ENCODE measurements around the gene CPLANE1. TPM values are rescaled to one million over a fixed set of nuclear protein-coding genes. Genes with fewer than 3 reads are reported as not detected.

CPLANE1 gene
- total RNA-seq, 1 donor from 2014 or later, result 21.8 TPM

GRCh38 chr5:37075399-37075950 lies 173.7 kb downstream of the CPLANE1 start:
- Histone ChIP-seq H3K4me2 (ENCODE audit: low read length) (no peak overlapping the region), H3K9me3 (ENCODE audit: insufficient read depth, low read depth, low read length) (no peaks in the 10 kb centered on the region), H3K36me3 (ENCODE audit: insufficient read depth, low read length) (peaks cover 8% of the 10 kb centered on the region), H3K27ac (ENCODE audit: low read depth, low read length) (no peak overlapping the region), H3K27me3 (ENCODE audit: insufficient read depth, low read length) (no peaks in the 10 kb centered on the region), H4K20me1 (ENCODE audit: insufficient read depth, low read length) (no peaks in the 10 kb centered on the region), H3K4me3 (ENCODE audit: insufficient read depth, low read depth, low read length) (no peak overlapping the region), H3K4me1 (ENCODE audit: insufficient read depth, low read length) (peaks cover 16% of the 10 kb centered on the region), H2AFZ (ENCODE audit: low read depth, low read length) (no peak overlapping the region), H3K9ac (ENCODE audit: low read length) (no peak overlapping the region), H3K79me2 (ENCODE audit: insufficient read depth, low read length) (no peaks in the 10 kb centered on the region)
- TF ChIP-seq, protein P1, sequence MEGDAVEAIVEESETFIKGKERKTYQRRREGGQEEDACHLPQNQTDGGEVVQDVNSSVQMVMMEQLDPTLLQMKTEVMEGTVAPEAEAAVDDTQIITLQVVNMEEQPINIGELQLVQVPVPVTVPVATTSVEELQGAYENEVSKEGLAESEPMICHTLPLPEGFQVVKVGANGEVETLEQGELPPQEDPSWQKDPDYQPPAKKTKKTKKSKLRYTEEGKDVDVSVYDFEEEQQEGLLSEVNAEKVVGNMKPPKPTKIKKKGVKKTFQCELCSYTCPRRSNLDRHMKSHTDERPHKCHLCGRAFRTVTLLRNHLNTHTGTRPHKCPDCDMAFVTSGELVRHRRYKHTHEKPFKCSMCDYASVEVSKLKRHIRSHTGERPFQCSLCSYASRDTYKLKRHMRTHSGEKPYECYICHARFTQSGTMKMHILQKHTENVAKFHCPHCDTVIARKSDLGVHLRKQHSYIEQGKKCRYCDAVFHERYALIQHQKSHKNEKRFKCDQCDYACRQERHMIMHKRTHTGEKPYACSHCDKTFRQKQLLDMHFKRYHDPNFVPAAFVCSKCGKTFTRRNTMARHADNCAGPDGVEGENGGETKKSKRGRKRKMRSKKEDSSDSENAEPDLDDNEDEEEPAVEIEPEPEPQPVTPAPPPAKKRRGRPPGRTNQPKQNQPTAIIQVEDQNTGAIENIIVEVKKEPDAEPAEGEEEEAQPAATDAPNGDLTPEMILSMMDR (IDR thresholded peaks at IDR 0.05; ENCODE audit: insufficient read depth, low read depth, low read length), result no peak
- TF ChIP-seq EZH2 (IDR thresholded peaks at IDR 0.05; ENCODE audit: insufficient read depth, low read length), result no peak
- no peaks in the 10 kb centered on the region for H3K27me3 Mint-ChIP-seq (ENCODE audit: low read depth, unreplicated experiment)
- no peak overlapping the region for H3K27ac Mint-ChIP-seq (ENCODE audit: unreplicated experiment)
- peaks cover 11% of the 10 kb centered on the region for H3K36me3 Mint-ChIP-seq (ENCODE audit: low read depth, unreplicated experiment)
- DNase-seq (ENCODE audit: low read depth) (peak; percentile 27), FAIRE-seq (no peak)
- H3K4me1 Mint-ChIP-seq (ENCODE audit: low read depth, unreplicated experiment), result no peaks in the 10 kb centered on the region
- H3K9me3 Mint-ChIP-seq (ENCODE audit: unreplicated experiment), result no peaks in the 10 kb centered on the region
- H3K4me3 Mint-ChIP-seq (ENCODE audit: unreplicated experiment), result no peak overlapping the region

DNA sequence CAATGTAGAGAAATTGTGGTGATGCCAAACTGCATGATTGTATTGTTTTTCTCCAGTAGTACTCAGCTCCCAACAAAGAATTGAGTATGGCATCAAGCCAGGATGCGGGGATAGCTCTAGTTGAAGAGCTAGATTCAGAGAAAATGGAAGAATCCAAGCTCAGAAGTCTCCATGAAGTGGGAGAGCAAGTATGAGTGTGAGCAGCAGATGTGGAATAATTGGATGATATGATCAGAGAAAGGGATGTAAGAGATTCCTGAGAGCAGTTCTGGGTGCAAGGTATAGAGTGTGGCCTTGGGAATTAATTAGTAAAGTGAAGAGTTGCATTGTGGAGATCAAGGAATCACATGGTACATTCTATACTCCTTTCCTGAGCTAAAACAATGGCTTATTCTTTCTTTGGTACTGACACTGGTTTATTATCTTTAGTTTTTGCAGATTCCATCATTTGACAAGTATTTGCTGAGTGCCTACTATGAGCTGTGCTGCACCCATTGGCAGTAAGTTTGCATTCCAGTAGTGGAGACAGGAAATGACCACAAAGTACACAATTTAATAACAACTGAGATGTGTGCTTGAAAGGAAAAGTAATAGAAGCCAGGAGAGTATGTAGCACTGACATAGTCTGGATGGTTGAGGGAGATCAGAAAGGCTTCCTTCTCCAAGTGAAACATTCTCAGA lies 177.1 kb downstream of the CPLANE1 start:
- Histone ChIP-seq H2AFZ (ENCODE audit: low read depth, low read length) (no peak overlapping the region), H3K9ac (ENCODE audit: low read length) (no peak overlapping the region)

More for the DNA sequence above, 177.1 kb downstream of the CPLANE1 start:
- peak overlapping the region; percentile 53 for H3K27ac ChIP-seq (ENCODE audit: low read depth, low read length)
- TF ChIP-seq, protein P1 (IDR thresholded peaks at IDR 0.05; ENCODE audit: insufficient read depth, low read depth, low read length), result no peak
- no peak for TF ChIP-seq EZH2 (IDR thresholded peaks at IDR 0.05; ENCODE audit: insufficient read depth, low read length)
- H3K9me3 ChIP-seq (ENCODE audit: insufficient read depth, low read depth, low read length), result no peaks in the 10 kb centered on the region
- no peaks in the 10 kb centered on the region for H3K36me3 ChIP-seq (ENCODE audit: insufficient read depth, low read length)
- H3K27me3 ChIP-seq (ENCODE audit: insufficient read depth, low read length), result no peaks in the 10 kb centered on the region
- H3K4me2 ChIP-seq (ENCODE audit: low read length), result peak overlapping the region; percentile 56
- no peaks in the 10 kb centered on the region for H3K4me1 Mint-ChIP-seq (ENCODE audit: low read depth, unreplicated experiment)
- no peaks in the 10 kb centered on the region for H3K27me3 Mint-ChIP-seq (ENCODE audit: low read depth, unreplicated experiment)
- DNase-seq (ENCODE audit: low read depth) (peak; percentile 95), FAIRE-seq (peak; percentile 5)
- H3K4me3 Mint-ChIP-seq (ENCODE audit: unreplicated experiment), result no peak overlapping the region
- no peak overlapping the region for H3K4me3 ChIP-seq (ENCODE audit: insufficient read depth, low read depth, low read length)
- no peaks in the 10 kb centered on the region for H3K79me2 ChIP-seq (ENCODE audit: insufficient read depth, low read length)
- no peaks in the 10 kb centered on the region for H3K36me3 Mint-ChIP-seq (ENCODE audit: low read depth, unreplicated experiment)
- H3K9me3 Mint-ChIP-seq (ENCODE audit: unreplicated experiment), result no peaks in the 10 kb centered on the region
- H3K27ac Mint-ChIP-seq (ENCODE audit: unreplicated experiment), result no peak overlapping the region
- peaks cover 16% of the 10 kb centered on the region for H3K4me1 ChIP-seq (ENCODE audit: insufficient read depth, low read length)
- H4K20me1 ChIP-seq (ENCODE audit: insufficient read depth, low read length), result no peaks in the 10 kb centered on the region

All from astrocyte (in vitro differentiated cells and primary cell).